Type B pancreatic cell (in vitro differentiated cells): ENCODE measurements around the gene SLC30A9. TPM values are rescaled to one million over a fixed set of nuclear protein-coding genes. Genes with fewer than 3 reads are reported as not detected.

Source experiments
- DNase-seq: peaks from one replicate; pipeline ENCODE4 v3.0.0; 2021; ENCODE audit warnings: mixed read lengths; ENCODE audit not compliant: unreplicated experiment; ENCODE audit errors: extremely low spot score
- H3K27ac Mint-ChIP-seq: 2 replicates; pipeline ENCODE4 v1.8.0; 2021; ENCODE audit warnings: mild to moderate bottlenecking, mixed read lengths
- H3K27me3 Mint-ChIP-seq: 2 replicates; pipeline ENCODE4 v1.8.0; 2021; ENCODE audit warnings: mixed read lengths
- H3K36me3 Mint-ChIP-seq: 2 replicates; pipeline ENCODE4 v1.8.0; 2021; ENCODE audit warnings: mixed read lengths
- H3K4me1 Mint-ChIP-seq: one replicate; pipeline ENCODE4 v1.8.0; 2021; ENCODE audit warnings: mixed read lengths; ENCODE audit not compliant: unreplicated experiment
- H3K4me3 Mint-ChIP-seq: 2 replicates; pipeline ENCODE4 v1.8.0; 2021; ENCODE audit warnings: mild to moderate bottlenecking, mixed read lengths
- H3K9me3 Mint-ChIP-seq: 2 replicates; pipeline ENCODE4 v1.8.0; 2021; ENCODE audit warnings: mixed read lengths
- CTCF ChIP-seq: fragments of 200-600 bp; sonication (generic); conservative IDR thresholded peaks from 2 replicates; pipeline ENCODE4 v1.5.0; 2021; ENCODE audit warnings: antibody characterized with exemption, mild to moderate bottlenecking
- total RNA-seq: library from RNA; stranded (reverse); gene quantifications from 2 replicates; pipeline ENCODE4 v1.2.1, GENCODE V29; 2021; ENCODE audit warnings: low replicate concordance

SLC30A9 gene
- total RNA-seq, 1 donor from 2014 or later, result 61.4 TPM

GRCh38 chr4:41989994-41990364 is 351 bp upstream of the SLC30A9 start:
- Mint-ChIP-seq H3K4me3 (peak overlapping the region; percentile 99), H3K36me3 (no peaks in the 10 kb centered on the region), H3K4me1 (peaks cover 14% of the 10 kb centered on the region), H3K27me3 (no peaks in the 10 kb centered on the region), H3K27ac (peak overlapping the region; percentile 97), H3K9me3 (no peaks in the 10 kb centered on the region)
- DNase-seq, result no peak
- no peak for TF ChIP-seq CTCF

GRCh38 chr4:41991916-41992767 is 1.8 kb downstream of the SLC30A9 start:
- H3K9me3 Mint-ChIP-seq, result no peaks in the 10 kb centered on the region
- no peak for DNase-seq
- H3K4me3 Mint-ChIP-seq, result peak overlapping the region; percentile 99
- no peak overlapping the region for H3K27ac Mint-ChIP-seq
- H3K36me3 Mint-ChIP-seq, result peaks cover 3% of the 10 kb centered on the region
- TF ChIP-seq CTCF, result no peak
- no peaks in the 10 kb centered on the region for H3K27me3 Mint-ChIP-seq
- H3K4me1 Mint-ChIP-seq, result peaks cover 14% of the 10 kb centered on the region

GRCh38 chr4:41992967-41993857 is 2.9 kb downstream of the SLC30A9 start:
- no peak overlapping the region for H3K4me3 Mint-ChIP-seq
- H3K27me3 Mint-ChIP-seq, result no peaks in the 10 kb centered on the region
- H3K27ac Mint-ChIP-seq, result no peak overlapping the region
- H3K36me3 Mint-ChIP-seq, result peaks cover 3% of the 10 kb centered on the region
- peaks cover 14% of the 10 kb centered on the region for H3K4me1 Mint-ChIP-seq
- no peak for DNase-seq
- no peak for TF ChIP-seq CTCF
- no peaks in the 10 kb centered on the region for H3K9me3 Mint-ChIP-seq

- Mint-ChIP-seq H3K4me1 (peaks cover 8% of the 10 kb centered on the region), H3K4me3 (no peak overlapping the region), H3K9me3 (no peaks in the 10 kb centered on the region), H3K36me3 (peaks cover 3% of the 10 kb centered on the region), H3K27me3 (no peaks in the 10 kb centered on the region), H3K27ac (no peak overlapping the region)
- DNase-seq, result no peak
- peak; percentile 51 for TF ChIP-seq CTCF
These were observed 4.2 kb downstream of the SLC30A9 start for GRCh38 chr4:41994461-41994985.

GRCh38 chr4:41998019-41998418 is 7.7 kb downstream of the SLC30A9 start:
- H3K4me3 Mint-ChIP-seq, result no peak overlapping the region
- no peak for DNase-seq
- H3K9me3 Mint-ChIP-seq, result no peaks in the 10 kb centered on the region
- no peak for TF ChIP-seq CTCF
- no peaks in the 10 kb centered on the region for H3K27me3 Mint-ChIP-seq
- peaks cover 10% of the 10 kb centered on the region for H3K36me3 Mint-ChIP-seq
- H3K27ac Mint-ChIP-seq, result no peak overlapping the region
- H3K4me1 Mint-ChIP-seq, result no peaks in the 10 kb centered on the region
